Forelimb muscle (tissue), 1 donor: ENCODE measurements around the gene MYOZ2. TPM values are rescaled to one million over a fixed set of nuclear protein-coding genes. Genes with fewer than 3 reads are reported as not detected.
"Not testable (repeated sequence)": the region's sequence is repeated elsewhere in the genome, so short reads cannot be mapped to it uniquely, and the experiment has no call there.

Experiments used
- DNase-seq: peaks from one replicate; pipeline ENCODE4 v3.0.0-alpha.2; 2013; ENCODE audit warnings: low read depth
- polyA plus RNA-seq: library from polyadenylated mRNA; unstranded; fragments of 120-200 nt; gene quantifications from one replicate; pipeline ENCODE4 v1.2.1, GENCODE V29; 2013; ENCODE audit not compliant: insufficient read length

Gene MYOZ2
- polyA plus RNA-seq, 1 donor: 322 TPM

GRCh38 chr4:119128148-119128547 is 7.5 kb upstream of the MYOZ2 start:
- DNase-seq: no peak

- DNase-seq: no peak
These were observed 5.1 kb upstream of the MYOZ2 start for GRCh38 chr4:119130365-119131065.

GRCh38 chr4:119131164-119131563 is 4.5 kb upstream of the MYOZ2 start:
- DNase-seq: no peak

GRCh38 chr4:119132306-119132705 is 3.3 kb upstream of the MYOZ2 start:
- no peak for DNase-seq

- DNase-seq: no peak
These were observed 914 bp downstream of the MYOZ2 start for GRCh38 chr4:119136546-119136945.

- DNase-seq: no peak
These were observed 2.4 kb downstream of the MYOZ2 start for GRCh38 chr4:119138046-119138445.

GRCh38 chr4:119139311-119139710 is 3.7 kb downstream of the MYOZ2 start:
- DNase-seq: no peak

GRCh38 chr4:119139822-119140252 is 4.2 kb downstream of the MYOZ2 start:
- no peak for DNase-seq

GRCh38 chr4:119141283-119141682 is 5.7 kb downstream of the MYOZ2 start:
- not testable (repeated sequence) for DNase-seq

GRCh38 chr4:119142833-119143232 is 7.2 kb downstream of the MYOZ2 start:
- DNase-seq: no peak

- not testable (repeated sequence) for DNase-seq
These were observed 7.7 kb downstream of the MYOZ2 start for GRCh38 chr4:119143341-119143740.

- DNase-seq: no peak
These were observed 13.5 kb downstream of the MYOZ2 start for GRCh38 chr4:119149110-119149509.

GRCh38 chr4:119151161-119151560 is 15.5 kb downstream of the MYOZ2 start:
- no peak for DNase-seq

- DNase-seq: no peak
These were observed 17.1 kb downstream of the MYOZ2 start for GRCh38 chr4:119152741-119153140.

- no peak for DNase-seq
These were observed 26.5 kb downstream of the MYOZ2 start for GRCh38 chr4:119162174-119162573.

GRCh38 chr4:119165767-119166166 is 30.1 kb downstream of the MYOZ2 start:
- no peak for DNase-seq

GRCh38 chr4:119170195-119170594 is 34.6 kb downstream of the MYOZ2 start:
- no peak for DNase-seq

- DNase-seq: no peak
These were observed 36.6 kb downstream of the MYOZ2 start for GRCh38 chr4:119172223-119172622.

GRCh38 chr4:119173729-119174361 is 38.2 kb downstream of the MYOZ2 start:
- not testable (repeated sequence) for DNase-seq

- no peak for DNase-seq
These were observed 43.4 kb downstream of the MYOZ2 start for GRCh38 chr4:119179011-119179410.

GRCh38 chr4:119184128-119184527 is 48.5 kb downstream of the MYOZ2 start:
- no peak for DNase-seq

- DNase-seq: no peak
These were observed 54.0 kb downstream of the MYOZ2 start for GRCh38 chr4:119189638-119190037.

- DNase-seq: no peak
These were observed 54.7 kb downstream of the MYOZ2 start for GRCh38 chr4:119190354-119190753.
